ENCODE results near the gene SLC8A2.

DNA sequence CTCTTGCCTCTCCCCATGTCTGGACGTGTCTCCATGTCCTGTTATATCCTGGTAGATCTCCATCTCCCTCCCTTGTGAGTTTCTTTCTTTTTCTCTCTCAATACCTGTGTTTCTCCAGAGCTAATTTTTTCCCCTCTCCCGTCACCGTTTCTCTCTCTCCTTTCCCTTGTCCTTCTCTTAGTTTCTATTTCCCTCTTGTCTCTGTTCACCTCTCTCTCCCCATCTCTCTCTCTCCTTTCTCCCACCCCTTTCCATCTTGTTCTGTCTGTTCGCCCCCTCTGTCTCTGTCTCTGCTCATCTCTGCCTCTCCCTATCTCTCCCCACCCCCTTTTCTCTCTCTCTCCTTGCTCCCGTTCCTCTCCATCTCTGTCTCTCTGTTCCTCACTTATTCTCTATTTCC lies 13.0 kb downstream of the SLC8A2 start:
- TF ChIP-seq, protein P1, sequence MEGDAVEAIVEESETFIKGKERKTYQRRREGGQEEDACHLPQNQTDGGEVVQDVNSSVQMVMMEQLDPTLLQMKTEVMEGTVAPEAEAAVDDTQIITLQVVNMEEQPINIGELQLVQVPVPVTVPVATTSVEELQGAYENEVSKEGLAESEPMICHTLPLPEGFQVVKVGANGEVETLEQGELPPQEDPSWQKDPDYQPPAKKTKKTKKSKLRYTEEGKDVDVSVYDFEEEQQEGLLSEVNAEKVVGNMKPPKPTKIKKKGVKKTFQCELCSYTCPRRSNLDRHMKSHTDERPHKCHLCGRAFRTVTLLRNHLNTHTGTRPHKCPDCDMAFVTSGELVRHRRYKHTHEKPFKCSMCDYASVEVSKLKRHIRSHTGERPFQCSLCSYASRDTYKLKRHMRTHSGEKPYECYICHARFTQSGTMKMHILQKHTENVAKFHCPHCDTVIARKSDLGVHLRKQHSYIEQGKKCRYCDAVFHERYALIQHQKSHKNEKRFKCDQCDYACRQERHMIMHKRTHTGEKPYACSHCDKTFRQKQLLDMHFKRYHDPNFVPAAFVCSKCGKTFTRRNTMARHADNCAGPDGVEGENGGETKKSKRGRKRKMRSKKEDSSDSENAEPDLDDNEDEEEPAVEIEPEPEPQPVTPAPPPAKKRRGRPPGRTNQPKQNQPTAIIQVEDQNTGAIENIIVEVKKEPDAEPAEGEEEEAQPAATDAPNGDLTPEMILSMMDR (IDR thresholded peaks at IDR 0.05; ENCODE audit: low read length), result no peak
- no peak for TF ChIP-seq EZH2 (optimal IDR thresholded peaks at IDR 0.05; ENCODE audit: low read depth, low read length)
